ENCODE measurements around the gene PRLHR.
"Not testable (repeated sequence)": the region's sequence is repeated elsewhere in the genome, so short reads cannot be mapped to it uniquely, and the experiment has no call there.

Gene PRLHR

DNA sequence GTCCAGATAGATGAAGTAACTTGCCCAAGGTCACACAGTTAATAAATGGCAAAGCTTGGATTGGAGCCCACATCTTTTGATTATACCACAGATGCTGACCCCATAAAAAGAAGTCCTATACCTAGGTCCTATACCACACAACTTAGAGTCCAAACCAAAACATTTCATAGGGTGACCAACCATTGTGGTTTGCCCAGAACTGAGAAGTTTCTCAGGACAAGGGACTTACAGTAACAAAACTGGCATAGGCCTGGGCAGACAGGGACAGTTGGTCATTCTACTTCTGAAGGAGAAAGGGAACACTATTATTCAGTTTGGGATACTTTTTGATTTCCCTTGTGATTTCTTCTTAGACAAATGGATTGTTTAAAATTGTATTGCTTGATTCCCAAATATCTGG is 32.9 kb upstream of the PRLHR start:
- in situ Hi-C loops (cut with MboI; ENCODE audit: low sequenced_read_pairs, unreplicated experiment) = no loop called here
- TF ChIP-seq, protein P1, sequence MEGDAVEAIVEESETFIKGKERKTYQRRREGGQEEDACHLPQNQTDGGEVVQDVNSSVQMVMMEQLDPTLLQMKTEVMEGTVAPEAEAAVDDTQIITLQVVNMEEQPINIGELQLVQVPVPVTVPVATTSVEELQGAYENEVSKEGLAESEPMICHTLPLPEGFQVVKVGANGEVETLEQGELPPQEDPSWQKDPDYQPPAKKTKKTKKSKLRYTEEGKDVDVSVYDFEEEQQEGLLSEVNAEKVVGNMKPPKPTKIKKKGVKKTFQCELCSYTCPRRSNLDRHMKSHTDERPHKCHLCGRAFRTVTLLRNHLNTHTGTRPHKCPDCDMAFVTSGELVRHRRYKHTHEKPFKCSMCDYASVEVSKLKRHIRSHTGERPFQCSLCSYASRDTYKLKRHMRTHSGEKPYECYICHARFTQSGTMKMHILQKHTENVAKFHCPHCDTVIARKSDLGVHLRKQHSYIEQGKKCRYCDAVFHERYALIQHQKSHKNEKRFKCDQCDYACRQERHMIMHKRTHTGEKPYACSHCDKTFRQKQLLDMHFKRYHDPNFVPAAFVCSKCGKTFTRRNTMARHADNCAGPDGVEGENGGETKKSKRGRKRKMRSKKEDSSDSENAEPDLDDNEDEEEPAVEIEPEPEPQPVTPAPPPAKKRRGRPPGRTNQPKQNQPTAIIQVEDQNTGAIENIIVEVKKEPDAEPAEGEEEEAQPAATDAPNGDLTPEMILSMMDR (IDR thresholded peaks at IDR 0.05; ENCODE audit: borderline replicate concordance, control extremely low read depth, extremely low read depth, insufficient read depth, missing control alignments) = no peak
- DNase-seq (ENCODE audit: low spot score) = no peak

DNA sequence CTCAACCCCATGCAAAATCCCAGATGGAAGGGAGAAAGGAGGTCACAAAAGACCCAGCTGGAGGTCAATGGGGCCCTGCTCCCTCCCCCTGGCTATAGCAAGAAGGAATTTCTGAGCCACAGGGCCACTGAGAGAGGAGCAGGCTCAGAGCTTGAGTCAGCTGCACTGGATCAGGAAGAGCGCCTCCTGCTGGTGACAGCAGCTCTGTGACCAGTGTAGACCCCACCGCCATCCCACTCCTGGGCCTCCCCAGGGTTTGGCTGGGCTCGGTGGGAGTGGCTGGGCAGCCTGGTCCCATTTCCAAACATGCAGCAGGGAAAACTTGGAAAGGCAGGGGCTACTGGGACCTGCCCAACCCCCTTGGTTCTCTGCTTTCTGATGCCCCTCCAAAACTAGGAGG is 31.5 kb upstream of the PRLHR start:
- in situ Hi-C loops (cut with MboI; ENCODE audit: low sequenced_read_pairs, unreplicated experiment) = no loop called here
- TF ChIP-seq, protein P1 (IDR thresholded peaks at IDR 0.05; ENCODE audit: borderline replicate concordance, control extremely low read depth, extremely low read depth, insufficient read depth, missing control alignments) = no peak
- DNase-seq (ENCODE audit: low spot score) = no peak

DNA sequence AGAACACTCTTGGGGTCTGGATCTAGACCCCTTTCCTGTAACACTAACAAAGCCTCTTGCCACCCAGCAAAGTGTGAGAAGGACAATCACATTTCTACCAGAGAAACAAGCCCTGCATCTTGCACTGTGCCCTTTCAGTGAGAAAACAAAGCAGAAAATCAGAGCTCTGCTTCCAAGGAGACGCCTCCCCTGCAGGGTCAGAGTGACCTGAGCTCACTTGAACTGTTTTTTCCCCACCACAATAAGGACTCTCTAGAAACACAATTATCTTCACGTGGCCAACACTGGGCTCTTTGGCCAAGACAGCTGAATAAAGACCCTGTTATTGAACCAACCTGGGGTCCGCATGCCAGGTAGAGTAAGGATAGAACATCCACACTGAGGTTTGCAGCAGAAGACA is 30.1 kb upstream of the PRLHR start:
- in situ Hi-C loops (cut with MboI; ENCODE audit: low sequenced_read_pairs, unreplicated experiment) = no loop called here
- DNase-seq (ENCODE audit: low spot score) = no peak
- TF ChIP-seq, protein P1 (IDR thresholded peaks at IDR 0.05; ENCODE audit: borderline replicate concordance, control extremely low read depth, extremely low read depth, insufficient read depth, missing control alignments) = no peak

DNA sequence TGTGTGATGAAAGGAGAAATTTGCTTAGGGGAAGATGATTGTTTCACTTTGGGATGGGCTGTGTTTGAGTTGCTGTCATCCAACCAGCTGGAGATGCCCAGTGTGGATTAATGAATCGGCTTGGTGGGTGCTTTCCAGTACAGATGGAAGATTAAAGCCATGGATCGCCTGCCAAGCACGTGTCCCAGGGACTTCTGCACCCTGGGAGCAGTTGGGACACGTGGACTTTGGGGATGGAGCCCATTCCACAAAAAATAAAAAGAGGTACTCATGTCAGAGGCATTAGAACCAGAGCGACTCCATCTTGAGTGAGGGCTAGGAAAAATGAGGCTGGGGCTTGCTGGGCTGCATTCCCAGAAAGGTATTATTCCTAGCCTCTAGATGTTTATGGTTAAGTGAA is 29.3 kb upstream of the PRLHR start:
- TF ChIP-seq, protein P1 (IDR thresholded peaks at IDR 0.05; ENCODE audit: borderline replicate concordance, control extremely low read depth, extremely low read depth, insufficient read depth, missing control alignments) = no peak
- in situ Hi-C loops (cut with MboI; ENCODE audit: low sequenced_read_pairs, unreplicated experiment) = no loop called here
- no peak for DNase-seq (ENCODE audit: low spot score)

DNA sequence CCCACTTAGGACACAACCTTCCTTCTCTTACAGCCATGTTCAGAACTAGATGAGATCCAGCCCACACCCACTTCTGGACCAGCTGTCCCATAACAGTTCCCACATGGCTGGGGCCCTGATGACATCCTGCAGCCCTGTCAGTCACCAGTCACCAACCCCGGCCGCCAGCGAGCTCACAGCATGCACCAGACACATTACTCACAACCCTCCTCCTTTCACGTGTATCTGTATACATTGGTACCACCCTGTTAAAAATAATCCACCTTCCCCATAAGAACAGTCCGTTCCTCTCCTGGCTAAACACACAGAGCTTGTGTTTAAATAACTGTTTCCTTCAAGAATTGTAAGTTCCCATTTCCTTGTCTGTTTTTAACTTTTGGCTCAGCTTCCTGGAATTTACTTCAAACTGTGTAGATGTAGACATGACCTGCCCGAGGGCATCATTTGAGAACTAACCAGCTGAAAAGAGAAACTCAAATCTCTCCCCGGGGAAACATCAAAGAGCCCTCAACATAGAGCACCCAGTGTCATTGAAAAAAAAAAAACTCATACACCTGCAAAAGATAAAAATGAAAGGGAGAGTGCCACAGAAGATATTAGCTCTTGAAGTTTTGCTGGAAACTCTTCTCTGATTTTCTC is 26.0 kb upstream of the PRLHR start:
- in situ Hi-C loops (cut with MboI; ENCODE audit: low sequenced_read_pairs, unreplicated experiment) = no loop called here
- TF ChIP-seq, protein P1 (IDR thresholded peaks at IDR 0.05; ENCODE audit: borderline replicate concordance, control extremely low read depth, extremely low read depth, insufficient read depth, missing control alignments) = no peak
- no peak for DNase-seq (ENCODE audit: low spot score)

DNA sequence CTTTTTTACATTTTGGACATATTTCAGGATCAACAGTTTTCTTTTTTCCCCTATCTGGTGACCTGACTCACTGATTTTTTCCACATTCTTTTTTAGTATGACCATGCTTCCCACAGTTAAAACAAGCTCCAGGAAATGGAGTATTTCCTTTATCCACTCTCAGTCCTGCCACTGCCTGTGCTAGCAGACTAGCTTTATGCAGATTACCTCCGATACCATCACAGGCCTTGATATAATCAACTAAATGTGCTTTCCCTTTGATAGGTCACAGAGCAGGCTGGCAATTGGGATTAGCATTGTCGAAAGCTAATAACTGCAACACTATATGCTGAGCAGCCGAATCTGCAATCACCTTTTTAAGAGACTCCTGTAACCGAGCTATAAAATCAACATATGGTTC is 18.4 kb upstream of the PRLHR start:
- DNase-seq (ENCODE audit: low spot score); in situ Hi-C loops (cut with MboI; ENCODE audit: low sequenced_read_pairs, unreplicated experiment): not testable (repeated sequence)

DNA sequence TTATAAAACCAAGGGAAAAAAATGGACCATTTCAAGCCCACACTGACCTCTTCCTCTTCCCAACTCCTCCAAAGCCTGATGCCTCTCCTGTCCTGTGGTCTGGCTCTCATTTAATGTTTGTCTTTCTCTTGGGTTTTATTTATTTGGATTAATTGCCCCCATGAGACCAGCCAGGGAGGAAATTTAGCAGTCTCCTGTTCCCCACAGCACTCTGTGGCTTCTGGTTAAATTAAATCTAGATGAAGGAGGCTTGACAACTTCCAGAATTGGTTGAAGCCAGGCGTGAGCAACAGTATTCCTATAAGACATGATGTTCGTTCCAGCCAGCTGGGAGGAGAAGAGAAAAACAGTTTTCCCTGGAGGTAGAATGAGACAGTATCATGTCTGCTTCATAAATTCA is 15.1 kb upstream of the PRLHR start:
- TF ChIP-seq, protein P1 (IDR thresholded peaks at IDR 0.05; ENCODE audit: borderline replicate concordance, control extremely low read depth, extremely low read depth, insufficient read depth, missing control alignments) = no peak
- in situ Hi-C loops (cut with MboI; ENCODE audit: low sequenced_read_pairs, unreplicated experiment) = no loop called here
- DNase-seq (ENCODE audit: low spot score) = no peak

All from GM13976 (cell line).